Stomach (tissue), 4 donors: ENCODE results near the gene HLA-DPA1.

Experiments used
- CTCF ChIP-seq, 7 experiments: fragments of 450-650 bp in 4 of 7; fragments of 200-600 bp in 3 of 7; sonication (generic) in 3 of 7; IDR thresholded peaks; one replicate each; pipeline ENCODE4 v1.5.1; 2016 to 2019; ENCODE audit warnings: antibody characterized with exemption in 7 of 7, control low read depth in 2 of 7, mild to moderate bottlenecking in 1 of 7
- POLR2A ChIP-seq, 4 donors: fragments of 450-650 bp; IDR thresholded peaks; one replicate each; pipeline ENCODE4 v1.6.1; 2016; ENCODE audit warnings: antibody characterized with exemption in 4 of 4, control low read depth in 2 of 4, mild to moderate bottlenecking in 1 of 4, moderate library complexity in 1 of 4
- POLR2AphosphoS5 ChIP-seq, 3 donors: sonication (generic); formaldehyde crosslinking; IDR thresholded peaks; one replicate each; pipeline ENCODE4 v1.6.1; 2016; ENCODE audit warnings: antibody characterized with exemption in 3 of 3

- no peak for TF ChIP-seq CTCF (IDR thresholded peaks at IDR 0.05)
- TF ChIP-seq POLR2A (IDR thresholded peaks at IDR 0.05) = no peak
- TF ChIP-seq POLR2AphosphoS5 (IDR thresholded peaks at IDR 0.05) = no peak
Observed at GRCh38 chr6:33018418-33018817, 55.0 kb downstream of the HLA-DPA1 start.
